OCI-LY3 (cell line): Measurements from ENCODE around the gene SLC24A1.

ENCODE experiments used
- CTCF ChIP-seq: fragments of 200-600, 300-600 bp; sonication (generic); IDR thresholded peaks from 2 replicates; pipeline ENCODE4 v1.5.1; 2014; ENCODE audit warnings: antibody characterized with exemption, low read length, low read depth
- EZH2phosphoT487 ChIP-seq: fragments of 200-600 bp; shearing (Covaris generic); IDR thresholded peaks from 2 replicates; pipeline ENCODE4 v1.6.1; 2018; ENCODE audit warnings: antibody characterized with exemption, mixed run types, low read depth

DNA sequence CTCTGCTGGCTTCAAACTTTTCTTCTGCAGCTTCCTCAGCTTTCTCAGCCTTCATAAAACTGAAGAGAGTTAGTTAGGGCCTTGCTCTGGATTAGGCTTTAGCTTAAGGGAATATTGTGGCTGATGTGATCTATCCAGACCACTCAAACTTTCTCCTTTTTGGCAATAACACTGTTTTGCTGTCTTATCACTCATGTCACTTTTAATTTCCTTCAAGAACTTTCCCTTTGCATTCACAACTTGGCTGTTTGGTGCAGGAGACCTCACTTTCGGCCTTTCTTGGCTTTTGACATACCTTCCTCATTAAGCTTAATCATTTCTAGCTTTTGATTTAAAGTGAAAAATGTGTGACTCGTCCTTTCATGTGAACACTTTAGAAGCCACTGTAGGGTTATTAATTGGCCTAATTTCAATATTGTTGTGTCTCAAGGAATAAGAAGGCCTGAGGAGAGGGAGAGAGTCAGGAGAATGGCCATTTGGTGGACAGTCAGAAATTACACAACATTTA, 60.7 kb downstream of the SLC24A1 start:
- TF ChIP-seq CTCF (no peak), EZH2phosphoT487 (no peak)
